SK-N-SH (cell line): Measurements from ENCODE around the gene ANKRD11. TPM values are rescaled to one million over a fixed set of nuclear protein-coding genes. Genes with fewer than 3 reads are reported as not detected.

Experiments used
- CTCF ChIA-PET: fragments of 300-600, 350-600 bp; formaldehyde crosslinking; extraction: SDS; loops from one replicate; lab custom pipeline; 2021; lab: Yijun Ruan, JAX
- POLR2A ChIA-PET: fragments of 350-600 bp; sonication (Branson Sonifier 250); formaldehyde crosslinking; extraction: SDS; loops from one replicate; lab custom pipeline; 2020; ENCODE audit warnings: antibody characterized with exemption, inconsistent platforms; lab: Yijun Ruan, JAX
- DNase-seq: peaks from one replicate; pipeline ENCODE4 v3.0.0; 2012
- H2AFZ ChIP-seq: fragments of 200-600 bp; sonication (generic); 2 replicates; pipeline ENCODE4 v1.8.1; 2016; ENCODE audit warnings: antibody characterized with exemption, mild to moderate bottlenecking, low read depth
- H3F3A ChIP-seq: fragments of 200-600 bp; sonication (generic); replicated peaks from 2 replicates; pipeline ENCODE3; 2016; ENCODE audit warnings: antibody characterized with exemption, mild to moderate bottlenecking; ENCODE audit not compliant: insufficient read depth
- H3K27ac ChIP-seq, 2 experiments: fragments of 200-500 bp in 1 of 2; fragments of 200-600 bp in 1 of 2; sonication (Bioruptor generic) in 1 of 2; sonication (generic), shearing (Covaris generic) in 1 of 2; 2 replicates each; pipeline versions ENCODE4 v1.5.1 to v1.6.1; 2014 to 2016; ENCODE audit warnings: low read depth in 2 of 2, inconsistent platforms in 1 of 2, low read length in 1 of 2, mild to moderate bottlenecking in 1 of 2, mixed read lengths in 1 of 2
- H3K27me3 ChIP-seq: fragments of 200-600 bp; sonication (generic), shearing (Covaris generic); 2 replicates; pipeline ENCODE4 v1.6.1; 2016; ENCODE audit warnings: mixed run types; ENCODE audit not compliant: insufficient read depth
- H3K36me3 ChIP-seq, 2 experiments: fragments of 200-500 bp in 1 of 2; fragments of 200-600 bp in 1 of 2; sonication (Bioruptor generic) in 1 of 2; sonication (generic) in 1 of 2; replicated peaks in 1 of 2; 2 replicates each; pipeline versions ENCODE3 to v1.5.1; 2014 to 2016; ENCODE audit warnings: low read length in 1 of 2, mild to moderate bottlenecking in 1 of 2; ENCODE audit not compliant: insufficient read depth in 2 of 2, control insufficient read depth in 1 of 2
- H3K4me1 ChIP-seq, 2 experiments: fragments of 200-500 bp in 1 of 2; fragments of 200-600 bp in 1 of 2; sonication (Bioruptor generic) in 1 of 2; sonication (generic), shearing (Covaris generic) in 1 of 2; 2 replicates each; pipeline versions ENCODE4 v1.5.1 to v1.6.1; 2014 to 2016; ENCODE audit warnings: low read depth in 1 of 2, low read length in 1 of 2, mixed run types in 1 of 2; ENCODE audit not compliant: insufficient read depth in 2 of 2, control insufficient read depth in 1 of 2
- H3K4me2 ChIP-seq: fragments of 200-600 bp; sonication (generic), shearing (Covaris generic); 2 replicates; pipeline ENCODE4 v1.6.1; 2017; ENCODE audit warnings: mixed run types
- H3K4me3 ChIP-seq, 2 experiments: fragments of 200-500 bp in 1 of 2; fragments of 200-600 bp in 1 of 2; sonication (Bioruptor generic) in 1 of 2; sonication (generic), shearing (Covaris generic) in 1 of 2; 2 replicates each; pipeline versions ENCODE4 v1.5.1 to v1.8.1; 2014 to 2016; ENCODE audit warnings: low read depth in 2 of 2, inconsistent platforms in 1 of 2, low read length in 1 of 2, mild to moderate bottlenecking in 1 of 2, mixed read lengths in 1 of 2, moderate library complexity in 1 of 2
- H3K79me2 ChIP-seq: fragments of 200-600 bp; sonication (generic); 2 replicates; pipeline ENCODE4 v1.8.1; 2017; ENCODE audit warnings: mild to moderate bottlenecking; ENCODE audit not compliant: insufficient read depth
- H3K9ac ChIP-seq: fragments of 200-600 bp; sonication (generic); 2 replicates; pipeline ENCODE4 v1.6.1; 2017; ENCODE audit warnings: mixed run types
- H3K9me2 ChIP-seq: fragments of 200-600 bp; sonication (generic); 2 replicates; pipeline ENCODE4 v1.6.1; 2017; ENCODE audit warnings: mixed run types
- H3K9me3 ChIP-seq: fragments of 200-600 bp; sonication (generic); 2 replicates; pipeline ENCODE4 v1.6.1; 2017; ENCODE audit warnings: mixed run types, mild to moderate bottlenecking, moderate library complexity
- H4K20me1 ChIP-seq: fragments of 200-600 bp; sonication (generic); 2 replicates; pipeline ENCODE4 v1.6.1; 2017; ENCODE audit warnings: mild to moderate bottlenecking, mixed run types; ENCODE audit not compliant: insufficient read depth
- CTCF ChIP-seq: fragments of 200-600 bp; sonication (generic); IDR thresholded peaks from 2 replicates; pipeline ENCODE4 v1.6.1; 2017; ENCODE audit warnings: antibody characterized with exemption, mild to moderate bottlenecking, moderate library complexity
- EZH2phosphoT487 ChIP-seq: fragments of 200-600 bp; sonication (generic); IDR thresholded peaks from 2 replicates; pipeline ENCODE4 v1.6.1; 2017; ENCODE audit warnings: low read depth, mixed run types, mild to moderate bottlenecking, antibody characterized with exemption, moderate library complexity, borderline replicate concordance
- FOSL2 ChIP-seq: IDR thresholded peaks from 2 replicates; pipeline ENCODE4 v1.4.0; 2012; ENCODE audit warnings: low read depth, mild to moderate bottlenecking, moderate library complexity, borderline replicate concordance
- FOXJ3 ChIP-seq: sonication (generic); formaldehyde crosslinking; IDR thresholded peaks from 2 replicates; pipeline ENCODE4 v1.5.1; 2020; ENCODE audit warnings: mild to moderate bottlenecking, missing genetic modification reagents
- GABPA ChIP-seq: IDR thresholded peaks from 2 replicates; pipeline ENCODE4 v1.4.0; 2012; ENCODE audit warnings: low read depth, mild to moderate bottlenecking
- IRF3 ChIP-seq: fragments of 150-350 bp; IDR thresholded peaks from 2 replicates; pipeline ENCODE4 v1.6.1; 2016; ENCODE audit warnings: mild to moderate bottlenecking, low read depth, low read length
- MEF2A ChIP-seq: IDR thresholded peaks from 2 replicates; pipeline ENCODE4 v1.4.0; 2012; ENCODE audit warnings: low read depth, borderline replicate concordance
- MXI1 ChIP-seq: IDR thresholded peaks from 2 replicates; pipeline ENCODE4 v1.6.1; 2012; ENCODE audit warnings: mild to moderate bottlenecking, low read depth, low read length, improper control_type of control experiment
- NRF1 ChIP-seq: IDR thresholded peaks from 2 replicates; pipeline ENCODE4 v1.6.1; 2012; ENCODE audit warnings: low read depth, mild to moderate bottlenecking, low read length
- SIN3A ChIP-seq: IDR thresholded peaks from 2 replicates; pipeline ENCODE4 v1.6.1; 2012; ENCODE audit warnings: low read depth, mild to moderate bottlenecking, low read length, moderate library complexity, borderline replicate concordance
- SMC3 ChIP-seq: IDR thresholded peaks from 2 replicates; pipeline ENCODE4 v1.6.1; 2012; ENCODE audit warnings: low read depth, low read length, improper control_type of control experiment
- TCF12 ChIP-seq: IDR thresholded peaks from 2 replicates; pipeline ENCODE4 v1.4.0; 2012
- TEAD4 ChIP-seq: IDR thresholded peaks from 2 replicates; pipeline ENCODE4 v1.4.0; 2012; ENCODE audit warnings: mild to moderate bottlenecking, borderline replicate concordance; ENCODE audit not compliant: insufficient read depth
- WGBS: methylation state at CpG from one replicate; pipeline ENCODE4 v1.1.6; 2017; ENCODE audit warnings: low lambda C conversion rate; 5-methylcytosine and 5-hydroxymethylcytosine counted together
- polyA plus RNA-seq, 3 experiments: library from polyadenylated mRNA; depleted of rRNA; stranded (reverse); fragments of >200 nt; gene quantifications; 2 replicates each; pipeline ENCODE4 v1.2.3, GENCODE V29; 2012
- TF ChIP-seq, protein P1 (sequence below): IDR thresholded peaks from 2 replicates; pipeline ENCODE4 v1.6.1; 2012; ENCODE audit warnings: mild to moderate bottlenecking, low read depth, low read length, moderate library complexity
- TF ChIP-seq, protein P2 (sequence below): IDR thresholded peaks from 2 replicates; pipeline ENCODE4 v1.4.0; 2012; ENCODE audit warnings: low read depth, borderline replicate concordance
- TF ChIP-seq, protein P3 (sequence below): IDR thresholded peaks from 2 replicates; pipeline ENCODE4 v1.4.0; 2012; ENCODE audit warnings: low read depth

ANKRD11 gene
- polyA plus RNA-seq, 1 of the 3 experiments (the other 2 are of a cell fraction), result 50.2 TPM

GRCh38 chr16:89368604-89369249, 121.6 kb downstream of the ANKRD11 start:
- Histone ChIP-seq H2AFZ (no peak overlapping the region), H3K9me3 (no peaks in the 10 kb centered on the region), H3K79me2 (peaks cover 100% of the 10 kb centered on the region), H4K20me1 (peaks cover 99% of the 10 kb centered on the region), H3K9ac (no peak overlapping the region), H3F3A (peaks cover 20% of the 10 kb centered on the region), H3K4me1 (peaks cover 36 to 49% of the 10 kb centered on the region in 2 experiments), H3K27ac (no peak overlapping the region), H3K36me3 (peaks cover 0 to 7% of the 10 kb centered on the region in 2 experiments), H3K9me2 (no peaks in the 10 kb centered on the region), H3K4me2 (no peak overlapping the region), H3K27me3 (no peaks in the 10 kb centered on the region), H3K4me3 (no peak overlapping the region)
- TF ChIP-seq FOXJ3 (CRISPR knock-in tag) (no peak), CTCF (no peak), MEF2A (no peak), TCF12 (no peak), MXI1 (no peak), GABPA (no peak), IRF3 (no peak), SIN3A (no peak), NRF1 (no peak), FOSL2 (no peak), EZH2phosphoT487 (no peak), SMC3 (no peak), TEAD4 (no peak)
- TF ChIP-seq, protein P1, sequence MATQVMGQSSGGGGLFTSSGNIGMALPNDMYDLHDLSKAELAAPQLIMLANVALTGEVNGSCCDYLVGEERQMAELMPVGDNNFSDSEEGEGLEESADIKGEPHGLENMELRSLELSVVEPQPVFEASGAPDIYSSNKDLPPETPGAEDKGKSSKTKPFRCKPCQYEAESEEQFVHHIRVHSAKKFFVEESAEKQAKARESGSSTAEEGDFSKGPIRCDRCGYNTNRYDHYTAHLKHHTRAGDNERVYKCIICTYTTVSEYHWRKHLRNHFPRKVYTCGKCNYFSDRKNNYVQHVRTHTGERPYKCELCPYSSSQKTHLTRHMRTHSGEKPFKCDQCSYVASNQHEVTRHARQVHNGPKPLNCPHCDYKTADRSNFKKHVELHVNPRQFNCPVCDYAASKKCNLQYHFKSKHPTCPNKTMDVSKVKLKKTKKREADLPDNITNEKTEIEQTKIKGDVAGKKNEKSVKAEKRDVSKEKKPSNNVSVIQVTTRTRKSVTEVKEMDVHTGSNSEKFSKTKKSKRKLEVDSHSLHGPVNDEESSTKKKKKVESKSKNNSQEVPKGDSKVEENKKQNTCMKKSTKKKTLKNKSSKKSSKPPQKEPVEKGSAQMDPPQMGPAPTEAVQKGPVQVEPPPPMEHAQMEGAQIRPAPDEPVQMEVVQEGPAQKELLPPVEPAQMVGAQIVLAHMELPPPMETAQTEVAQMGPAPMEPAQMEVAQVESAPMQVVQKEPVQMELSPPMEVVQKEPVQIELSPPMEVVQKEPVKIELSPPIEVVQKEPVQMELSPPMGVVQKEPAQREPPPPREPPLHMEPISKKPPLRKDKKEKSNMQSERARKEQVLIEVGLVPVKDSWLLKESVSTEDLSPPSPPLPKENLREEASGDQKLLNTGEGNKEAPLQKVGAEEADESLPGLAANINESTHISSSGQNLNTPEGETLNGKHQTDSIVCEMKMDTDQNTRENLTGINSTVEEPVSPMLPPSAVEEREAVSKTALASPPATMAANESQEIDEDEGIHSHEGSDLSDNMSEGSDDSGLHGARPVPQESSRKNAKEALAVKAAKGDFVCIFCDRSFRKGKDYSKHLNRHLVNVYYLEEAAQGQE, result no peak
- TF ChIP-seq, protein P2, sequence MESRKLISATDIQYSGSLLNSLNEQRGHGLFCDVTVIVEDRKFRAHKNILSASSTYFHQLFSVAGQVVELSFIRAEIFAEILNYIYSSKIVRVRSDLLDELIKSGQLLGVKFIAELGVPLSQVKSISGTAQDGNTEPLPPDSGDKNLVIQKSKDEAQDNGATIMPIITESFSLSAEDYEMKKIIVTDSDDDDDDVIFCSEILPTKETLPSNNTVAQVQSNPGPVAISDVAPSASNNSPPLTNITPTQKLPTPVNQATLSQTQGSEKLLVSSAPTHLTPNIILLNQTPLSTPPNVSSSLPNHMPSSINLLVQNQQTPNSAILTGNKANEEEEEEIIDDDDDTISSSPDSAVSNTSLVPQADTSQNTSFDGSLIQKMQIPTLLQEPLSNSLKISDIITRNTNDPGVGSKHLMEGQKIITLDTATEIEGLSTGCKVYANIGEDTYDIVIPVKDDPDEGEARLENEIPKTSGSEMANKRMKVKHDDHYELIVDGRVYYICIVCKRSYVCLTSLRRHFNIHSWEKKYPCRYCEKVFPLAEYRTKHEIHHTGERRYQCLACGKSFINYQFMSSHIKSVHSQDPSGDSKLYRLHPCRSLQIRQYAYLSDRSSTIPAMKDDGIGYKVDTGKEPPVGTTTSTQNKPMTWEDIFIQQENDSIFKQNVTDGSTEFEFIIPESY, result no peak
- TF ChIP-seq, protein P3, sequence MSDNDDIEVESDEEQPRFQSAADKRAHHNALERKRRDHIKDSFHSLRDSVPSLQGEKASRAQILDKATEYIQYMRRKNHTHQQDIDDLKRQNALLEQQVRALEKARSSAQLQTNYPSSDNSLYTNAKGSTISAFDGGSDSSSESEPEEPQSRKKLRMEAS, result no peak
- CTCF ChIA-PET, result interaction anchor here (0.6 to 1.9 kb wide), 2 partner anchors 11 to 32 kb away, joined by 4 to 10 read pairs; no protein-coding TSS in a partner anchor
- no peak for DNase-seq
- WGBS, result 94% methylated on average over 7 of the region's 7 CpGs
- POLR2A ChIA-PET, result interaction anchor here (1.2 kb wide), 1 partner anchor 81 kb away, joined by 3 read pairs; no protein-coding TSS in a partner anchor
